PC-9 (cell line): ENCODE results near the gene WBP11. TPM values are rescaled to one million over a fixed set of nuclear protein-coding genes. Genes with fewer than 3 reads are reported as not detected.

Experiments
- BruUV-seq: library from RNA; stranded (reverse); fragments of 400-500 nt; replicated peaks from 2 replicates; lab custom pipeline; 2021; lab: Mats Ljungman, UMichigan
- CTCF ChIA-PET: fragments of 300-600 bp; sonication (Branson Sonifier 250); formaldehyde crosslinking; loops from one replicate; lab custom pipeline; 2022; ENCODE audit warnings: antibody characterized with exemption; lab: Charles Lee
- POLR2A ChIA-PET: fragments of 300-600 bp; sonication (Branson Sonifier 250); formaldehyde crosslinking; loops from one replicate; lab custom pipeline; 2022; ENCODE audit warnings: antibody characterized with exemption; ENCODE audit not compliant: unreplicated experiment; lab: Charles Lee
- DNase-seq, 2 experiments: peaks; one replicate each; pipeline versions ENCODE4 v3.0.0 to v3.0.0-alpha.2; 2015 to 2022; ENCODE audit warnings: mixed read lengths in 1 of 2
- H2AFZ ChIP-seq: fragments of 200-600 bp; sonication (generic); 2 replicates; pipeline ENCODE4 v1.8.1; 2017; ENCODE audit warnings: antibody characterized with exemption
- H3F3A ChIP-seq: fragments of 200-600 bp; sonication (generic); 2 replicates; pipeline ENCODE4 v1.8.1; 2017; ENCODE audit warnings: antibody characterized with exemption, mild to moderate bottlenecking, low read depth; ENCODE audit not compliant: insufficient read depth
- H3K27ac ChIP-seq: fragments of 200-600 bp; sonication (generic); 2 replicates; pipeline ENCODE4 v1.6.1; 2016; ENCODE audit warnings: mixed run types
- H3K27me3 ChIP-seq: fragments of 200-600 bp; sonication (generic); 2 replicates; pipeline ENCODE4 v1.6.1; 2016; ENCODE audit warnings: low read depth, mixed run types; ENCODE audit not compliant: insufficient read depth
- H3K36me3 ChIP-seq: fragments of 200-600 bp; sonication (generic); 2 replicates; pipeline ENCODE4 v1.6.1; 2016; ENCODE audit warnings: low read depth, mixed run types
- H3K4me1 ChIP-seq: fragments of 200-600 bp; sonication (generic); replicated peaks from 2 replicates; pipeline ENCODE4 v1.6.1; 2016; ENCODE audit warnings: mixed run types; ENCODE audit not compliant: insufficient read depth
- H3K4me2 ChIP-seq: fragments of 200-600 bp; sonication (generic); 2 replicates; pipeline ENCODE4 v1.6.1; 2017; ENCODE audit warnings: mixed run types
- H3K4me3 ChIP-seq: fragments of 200-600 bp; sonication (generic); 2 replicates; pipeline ENCODE4 v1.6.1; 2016; ENCODE audit warnings: mixed run types
- H3K79me2 ChIP-seq: fragments of 200-600 bp; sonication (generic); 2 replicates; pipeline ENCODE4 v1.6.1; 2017; ENCODE audit warnings: low read depth, mixed run types
- H3K9me2 ChIP-seq: fragments of 200-600 bp; sonication (generic); 2 replicates; pipeline ENCODE4 v1.8.1; 2017; ENCODE audit warnings: mild to moderate bottlenecking; ENCODE audit not compliant: insufficient read depth
- H3K9me3 ChIP-seq: fragments of 200-600 bp; sonication (generic); 2 replicates; pipeline ENCODE4 v1.8.1; 2016; ENCODE audit warnings: low read depth; ENCODE audit not compliant: insufficient read depth
- H4K20me1 ChIP-seq: fragments of 200-600 bp; sonication (generic); 2 replicates; pipeline ENCODE4 v1.8.1; 2017; ENCODE audit not compliant: insufficient read depth
- EZH2 ChIP-seq: fragments of 200-600 bp; sonication (generic); IDR thresholded peaks from 2 replicates; pipeline ENCODE4 v1.8.0; 2017; ENCODE audit warnings: antibody characterized with exemption, low read depth
- intact Hi-C: fragments of 100-400 bp; cut with micrococcal nuclease; formaldehyde crosslinking; loops from one replicate; pipeline ENCODE4 v1.10.0; 2022; ENCODE audit not compliant: unreplicated experiment
- total RNA-seq: library from RNA; stranded (reverse); gene quantifications from 2 replicates; pipeline ENCODE4 v1.2.3, GENCODE V29; 2021
- TF ChIP-seq, protein P1 (sequence below): fragments of 200-600 bp; sonication (generic); conservative IDR thresholded peaks from 2 replicates; pipeline ENCODE4 v1.6.1; 2017; ENCODE audit warnings: mixed run types, antibody characterized with exemption, mild to moderate bottlenecking, moderate library complexity

WBP11 gene
- total RNA-seq, 1 experiment from 2014 or later: 124 TPM

DNA sequence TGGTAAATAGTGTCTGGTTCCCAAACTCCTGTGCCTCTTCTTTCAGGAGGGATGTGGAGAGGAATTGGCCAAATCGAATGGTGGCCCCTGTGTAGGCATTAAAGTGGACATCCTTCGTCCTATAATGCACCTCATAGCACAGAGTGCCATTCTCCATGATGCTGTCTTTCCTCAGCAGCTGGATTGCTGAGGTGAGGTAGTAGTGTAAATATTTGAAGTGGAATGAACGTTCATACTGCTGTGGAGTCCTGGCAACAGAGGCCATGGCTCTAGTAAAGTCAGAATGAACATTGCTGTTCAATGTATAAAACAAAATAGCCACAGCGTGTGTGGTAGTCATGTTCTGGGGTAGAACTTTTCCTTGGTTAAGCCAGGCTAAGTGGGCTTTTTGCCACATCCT lies 37.3 kb upstream of the WBP11 start:
- Histone ChIP-seq H3K9me3 (peaks cover 6% of the 10 kb centered on the region; the same call in 1 of the 2 replicates), H3K36me3 (no peaks in the 10 kb centered on the region), H3K9me2 (no peaks in the 10 kb centered on the region), H2AFZ (no peak overlapping the region), H4K20me1 (no peaks in the 10 kb centered on the region), H3K79me2 (no peaks in the 10 kb centered on the region), H3K27ac (no peak overlapping the region), H3F3A (peaks cover 29% of the 10 kb centered on the region), H3K4me1 (peaks cover 48% of the 10 kb centered on the region), H3K4me3 (no peak overlapping the region), H3K27me3 (no peaks in the 10 kb centered on the region), H3K4me2 (no peak overlapping the region)
- CTCF ChIA-PET: no interaction called here
- no peak for DNase-seq
- BruUV-seq: no TSS peak
- intact Hi-C loops: loop anchor here (1.0 to 10.0 kb wide), 3 partner anchors 63 to 606 kb away; no protein-coding TSS in a partner anchor
- POLR2A ChIA-PET: no interaction called here
- TF ChIP-seq EZH2: no peak
- TF ChIP-seq, protein P1, sequence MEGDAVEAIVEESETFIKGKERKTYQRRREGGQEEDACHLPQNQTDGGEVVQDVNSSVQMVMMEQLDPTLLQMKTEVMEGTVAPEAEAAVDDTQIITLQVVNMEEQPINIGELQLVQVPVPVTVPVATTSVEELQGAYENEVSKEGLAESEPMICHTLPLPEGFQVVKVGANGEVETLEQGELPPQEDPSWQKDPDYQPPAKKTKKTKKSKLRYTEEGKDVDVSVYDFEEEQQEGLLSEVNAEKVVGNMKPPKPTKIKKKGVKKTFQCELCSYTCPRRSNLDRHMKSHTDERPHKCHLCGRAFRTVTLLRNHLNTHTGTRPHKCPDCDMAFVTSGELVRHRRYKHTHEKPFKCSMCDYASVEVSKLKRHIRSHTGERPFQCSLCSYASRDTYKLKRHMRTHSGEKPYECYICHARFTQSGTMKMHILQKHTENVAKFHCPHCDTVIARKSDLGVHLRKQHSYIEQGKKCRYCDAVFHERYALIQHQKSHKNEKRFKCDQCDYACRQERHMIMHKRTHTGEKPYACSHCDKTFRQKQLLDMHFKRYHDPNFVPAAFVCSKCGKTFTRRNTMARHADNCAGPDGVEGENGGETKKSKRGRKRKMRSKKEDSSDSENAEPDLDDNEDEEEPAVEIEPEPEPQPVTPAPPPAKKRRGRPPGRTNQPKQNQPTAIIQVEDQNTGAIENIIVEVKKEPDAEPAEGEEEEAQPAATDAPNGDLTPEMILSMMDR: no peak

DNA sequence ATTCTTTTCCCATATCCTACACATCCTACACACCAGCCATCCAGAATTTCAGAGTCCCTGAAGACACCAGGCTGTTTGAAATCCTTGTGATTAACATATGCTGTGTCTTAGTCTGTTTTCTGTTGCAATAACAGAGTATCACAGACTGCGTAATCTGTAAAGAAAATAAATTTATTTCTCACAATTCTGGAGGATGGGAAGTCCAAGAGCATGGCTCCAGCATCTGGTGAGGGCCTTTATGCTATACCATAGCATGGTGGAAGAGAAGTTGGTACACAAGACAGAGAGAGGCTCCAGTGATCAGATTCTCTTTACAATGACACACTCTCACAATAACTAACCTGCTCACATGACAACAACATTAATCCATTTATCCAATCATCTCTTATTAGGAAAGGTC lies 36.0 kb upstream of the WBP11 start:
- H2AFZ ChIP-seq: no peak overlapping the region
- no peak overlapping the region for H3K4me2 ChIP-seq
- no peak overlapping the region for H3K4me3 ChIP-seq
- H3K36me3 ChIP-seq: no peaks in the 10 kb centered on the region
- H3K27ac ChIP-seq: no peak overlapping the region
- no peaks in the 10 kb centered on the region for H4K20me1 ChIP-seq
- no peaks in the 10 kb centered on the region for H3K27me3 ChIP-seq
- no peaks in the 10 kb centered on the region; the same call in 1 of the 2 replicates for H3K9me2 ChIP-seq
- H3F3A ChIP-seq: peaks cover 37% of the 10 kb centered on the region
- no peaks in the 10 kb centered on the region for H3K79me2 ChIP-seq
- intact Hi-C loops: no loop called here
- no peak for TF ChIP-seq EZH2
- TF ChIP-seq, protein P1: no peak
- H3K9me3 ChIP-seq: peaks cover 6% of the 10 kb centered on the region; the same call in 1 of the 2 replicates
- ChIA-PET CTCF (no interaction called here), POLR2A (no interaction called here)
- H3K4me1 ChIP-seq: peaks cover 54% of the 10 kb centered on the region
- no TSS peak for BruUV-seq
- no peak for DNase-seq

DNA sequence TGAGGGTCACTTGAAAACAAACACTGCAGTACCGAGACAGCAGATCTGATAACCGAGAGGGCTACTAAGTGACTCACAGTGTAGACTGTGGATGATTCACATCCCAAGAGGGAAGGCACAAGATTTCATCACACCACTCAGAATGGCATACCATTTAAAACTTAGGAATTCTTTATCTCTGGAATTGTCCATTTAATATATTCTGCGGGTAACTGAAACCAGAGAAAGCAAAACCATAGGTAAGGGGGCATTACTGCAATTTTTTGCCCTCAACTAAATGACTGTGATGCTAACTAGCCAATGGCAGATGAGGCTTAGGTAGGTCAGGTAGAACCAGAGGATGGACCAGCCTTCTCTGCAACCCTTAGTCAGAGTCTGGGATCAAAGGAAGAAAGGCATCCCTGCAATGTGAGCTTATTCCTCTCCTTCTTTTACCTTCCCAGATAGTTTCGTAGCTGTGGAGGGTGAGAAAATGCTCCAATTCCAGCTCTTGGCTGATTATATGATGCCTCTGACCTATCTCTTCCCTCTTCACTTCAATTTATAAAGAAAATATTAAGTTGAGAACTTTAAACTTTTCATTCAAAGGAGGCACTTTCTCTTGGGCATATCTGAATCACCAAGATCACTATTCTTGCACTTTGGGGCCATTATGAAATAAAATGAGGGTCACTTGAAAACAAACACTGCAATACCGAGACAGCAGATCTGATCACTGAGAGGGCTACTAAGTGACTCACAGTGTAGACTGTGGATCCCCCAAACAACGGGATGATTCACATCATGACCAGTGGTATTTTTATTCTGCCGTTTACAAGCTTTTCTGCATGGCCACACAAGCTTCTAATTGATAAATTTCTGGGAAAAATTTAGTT lies 33.3 kb upstream of the WBP11 start:
- TSS peak; percentile 86 for BruUV-seq
- Histone ChIP-seq H3K27ac (peak overlapping the region; percentile 90), H3K79me2 (no peaks in the 10 kb centered on the region), H3K9me2 (no peaks in the 10 kb centered on the region; the same call in 1 of the 2 replicates), H2AFZ (peak overlapping the region; percentile 59; the same call in 1 of the 2 replicates), H3K4me2 (peak overlapping the region; percentile 65), H3K27me3 (no peaks in the 10 kb centered on the region), H3K4me3 (peak overlapping the region; percentile 31), H3K36me3 (no peaks in the 10 kb centered on the region), H3F3A (peaks cover 37% of the 10 kb centered on the region), H3K9me3 (peaks cover 6% of the 10 kb centered on the region; the same call in 1 of the 2 replicates), H4K20me1 (no peaks in the 10 kb centered on the region), H3K4me1 (peaks cover 45% of the 10 kb centered on the region)
- peak; percentile 57 to 93 for DNase-seq
- POLR2A ChIA-PET: interaction anchor here (0.5 to 1.0 kb wide), 6 partner anchors 33 to 365 kb away, joined by 3 to 12 read pairs (median 4); partner anchors contain the start of genes C12orf60 and WBP11
- TF ChIP-seq EZH2: no peak
- TF ChIP-seq, protein P1: no peak
- intact Hi-C loops: loop anchor here (1.0 to 2.0 kb wide), 2 partner anchors 33 to 60 kb away; partner anchors contain the start of genes C12orf60 and WBP11
- CTCF ChIA-PET: interaction anchor here (0.5 to 1.1 kb wide), 2 partner anchors 26 to 157 kb away, joined by 3 read pairs; no protein-coding TSS in a partner anchor
